GM21360 (cell line): ENCODE results near the gene AQP9.
"Not testable (repeated sequence)": the region's sequence is repeated elsewhere in the genome, so short reads cannot be mapped to it uniquely, and the experiment has no call there.

Experiments used
- ATAC-seq: cut with Tn5 transposase; IDR thresholded peaks from one replicate; pipeline ENCODE4 v1.9.1; 2021; ENCODE audit warnings: mild to moderate bottlenecking, moderate library complexity; ENCODE audit not compliant: unreplicated experiment

AQP9 gene, protein sequence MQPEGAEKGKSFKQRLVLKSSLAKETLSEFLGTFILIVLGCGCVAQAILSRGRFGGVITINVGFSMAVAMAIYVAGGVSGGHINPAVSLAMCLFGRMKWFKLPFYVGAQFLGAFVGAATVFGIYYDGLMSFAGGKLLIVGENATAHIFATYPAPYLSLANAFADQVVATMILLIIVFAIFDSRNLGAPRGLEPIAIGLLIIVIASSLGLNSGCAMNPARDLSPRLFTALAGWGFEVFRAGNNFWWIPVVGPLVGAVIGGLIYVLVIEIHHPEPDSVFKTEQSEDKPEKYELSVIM

GRCh38 chr15:58138106-58138505, at the start of gene AQP9:
AQP9 (plus strand) TSS chr15:58138381; CDS start chr15:58138566, 185 bp downstream.
- ATAC-seq, result no peak

- no peak for ATAC-seq
Measured at GRCh38 chr15:58095415-58095814, 42.8 kb upstream of the AQP9 start.

DNA sequence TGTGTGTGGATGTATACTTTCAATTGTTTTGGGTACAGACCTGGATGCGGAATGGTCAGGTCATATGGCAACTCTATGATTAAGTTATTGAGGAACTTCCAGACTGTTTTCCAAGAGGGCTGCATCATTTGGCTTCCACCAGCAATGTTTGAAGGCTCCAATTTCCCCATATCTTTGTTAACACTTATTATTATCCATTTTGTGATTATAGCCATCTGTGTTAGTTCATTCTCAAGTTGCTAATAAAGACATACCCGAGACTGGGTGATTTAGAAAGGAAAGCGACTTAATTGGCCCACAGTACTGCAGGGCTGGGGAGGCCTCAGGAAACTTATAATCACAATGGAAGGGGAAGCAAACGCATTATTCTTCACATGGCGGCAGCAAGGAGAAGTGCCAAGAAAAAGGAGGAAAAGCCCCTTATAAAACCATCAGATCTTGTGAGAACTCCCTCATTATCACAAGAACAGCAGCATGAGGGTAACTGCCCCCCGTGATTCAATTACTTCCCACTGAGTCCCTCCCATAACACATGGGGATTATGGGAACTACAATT, 41.6 kb upstream of the AQP9 start:
- ATAC-seq, result no peak

DNA sequence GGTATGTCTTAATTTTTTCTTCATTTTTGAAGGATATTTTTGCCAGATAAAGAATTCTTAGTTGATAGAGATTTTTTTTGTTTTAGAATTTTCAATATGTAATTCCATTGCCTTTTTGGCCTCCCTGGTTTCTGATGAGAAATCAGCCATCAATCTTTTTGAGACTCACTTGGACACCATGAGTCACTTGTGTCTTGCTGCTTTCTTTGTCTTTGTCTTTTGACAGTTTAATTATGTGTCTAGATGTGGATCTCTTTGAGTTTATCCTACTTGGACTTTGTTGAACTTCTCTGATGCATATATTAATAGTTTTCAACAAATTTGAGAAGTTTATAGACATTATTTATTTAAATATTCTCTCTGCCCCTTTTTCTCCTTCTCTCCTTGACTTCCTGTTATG, 34.7 kb upstream of the AQP9 start:
- ATAC-seq, result no peak

GRCh38 chr15:58108117-58108516, 30.1 kb upstream of the AQP9 start:
- no peak for ATAC-seq

- ATAC-seq, result no peak
Measured at GRCh38 chr15:58109419-58109818, 28.8 kb upstream of the AQP9 start.

DNA sequence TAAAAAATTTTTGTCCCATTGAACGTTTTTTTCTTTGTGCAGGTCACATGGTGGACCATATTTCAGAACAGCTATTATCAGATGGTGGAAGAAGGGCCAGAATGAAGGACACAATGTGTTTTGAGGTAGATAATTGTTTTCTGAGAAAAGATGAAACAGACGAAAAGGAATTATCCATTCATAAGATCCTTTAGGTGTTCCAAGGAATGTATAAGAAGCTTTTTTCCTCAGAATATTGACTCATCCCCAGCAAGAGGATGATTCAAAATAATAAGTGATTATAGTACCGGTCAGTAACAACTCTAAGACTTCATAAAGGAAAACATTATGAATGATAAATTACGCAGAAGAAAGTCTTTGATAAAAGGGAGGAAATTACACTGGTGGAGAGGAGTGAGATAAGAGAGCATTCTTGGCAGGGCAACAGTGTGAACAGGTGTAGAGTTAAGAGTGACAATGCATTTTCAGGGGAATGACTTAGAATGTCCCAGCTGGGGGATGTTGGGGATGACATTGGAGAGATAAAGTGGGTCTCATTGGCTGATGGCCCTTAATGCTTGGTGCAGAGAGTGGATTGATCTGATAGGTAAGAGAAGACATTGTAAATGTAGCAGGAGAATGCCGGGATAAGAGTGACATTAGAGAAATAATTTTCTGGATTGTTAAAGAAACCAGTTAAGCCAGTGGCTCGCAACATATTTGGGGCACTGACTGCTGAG, 27.0 kb upstream of the AQP9 start:
- no peak for ATAC-seq

- ATAC-seq, result no peak
Measured at GRCh38 chr15:58111718-58112104, 26.5 kb upstream of the AQP9 start.

DNA sequence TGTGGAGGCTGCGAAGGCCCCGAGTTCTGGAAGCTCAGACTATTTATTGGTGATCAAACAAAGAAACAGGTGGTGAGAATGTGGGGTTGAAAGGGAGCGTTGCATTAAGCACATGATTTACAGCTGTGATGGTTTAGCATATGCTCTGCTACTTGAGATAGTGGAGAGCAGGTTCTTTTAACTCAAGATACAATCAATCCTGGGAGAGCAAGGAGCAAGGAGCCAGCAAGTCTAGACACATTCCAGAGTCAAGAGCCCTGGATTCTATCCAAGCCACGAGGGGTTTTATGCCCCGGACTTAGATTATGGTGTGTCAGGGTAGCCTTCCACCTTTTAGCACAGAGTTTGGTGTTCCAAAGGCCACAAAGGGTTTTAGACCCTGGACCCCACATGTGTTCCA, 24.8 kb upstream of the AQP9 start:
- ATAC-seq, result not testable (repeated sequence)

DNA sequence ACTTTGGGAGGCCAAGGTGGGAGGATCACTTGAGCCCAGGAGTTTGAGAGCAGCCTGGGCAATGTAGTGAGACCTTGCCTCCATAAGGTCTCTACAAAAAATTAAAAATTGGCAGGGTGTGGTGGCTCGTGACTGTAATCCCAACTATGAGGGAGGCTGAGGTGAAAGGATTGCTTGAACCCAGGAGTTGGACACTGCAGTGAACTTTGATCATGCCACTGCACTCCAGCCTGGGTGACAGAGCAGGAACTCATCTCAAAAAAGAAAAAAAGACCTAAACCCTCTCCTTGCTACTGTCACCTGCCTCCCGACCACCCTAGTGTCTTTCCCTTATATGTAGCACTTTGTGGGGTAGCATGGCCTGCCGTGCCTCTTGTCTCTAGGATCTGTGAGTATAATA, 23.8 kb upstream of the AQP9 start:
- ATAC-seq, result no peak

GRCh38 chr15:58114812-58115211, 23.4 kb upstream of the AQP9 start:
- no peak for ATAC-seq

- no peak for ATAC-seq
Measured at GRCh38 chr15:58115692-58116091, 22.5 kb upstream of the AQP9 start.

DNA sequence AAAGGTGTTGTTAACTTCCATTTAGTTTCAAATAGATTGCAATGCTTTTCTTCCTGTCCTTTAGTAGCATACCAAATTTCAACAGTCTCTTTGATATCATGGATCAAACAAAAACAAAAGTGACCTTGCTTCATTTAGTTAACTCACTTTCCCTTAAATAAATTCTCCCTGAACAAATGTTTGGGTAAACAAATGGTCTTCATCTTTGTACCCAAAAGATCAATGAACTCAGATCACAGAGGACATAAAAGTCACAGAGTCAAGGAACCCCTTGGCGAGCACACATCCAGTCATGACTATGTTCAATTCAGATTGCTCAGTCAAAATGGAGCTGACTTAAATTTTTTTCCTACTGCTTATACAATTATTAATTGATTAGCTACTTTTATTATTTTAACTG, 20.6 kb upstream of the AQP9 start:
- ATAC-seq, result no peak

- no peak for ATAC-seq
Measured at GRCh38 chr15:58118272-58118671, 19.9 kb upstream of the AQP9 start.

- no peak for ATAC-seq
Measured at GRCh38 chr15:58119016-58119415, 19.2 kb upstream of the AQP9 start.

DNA sequence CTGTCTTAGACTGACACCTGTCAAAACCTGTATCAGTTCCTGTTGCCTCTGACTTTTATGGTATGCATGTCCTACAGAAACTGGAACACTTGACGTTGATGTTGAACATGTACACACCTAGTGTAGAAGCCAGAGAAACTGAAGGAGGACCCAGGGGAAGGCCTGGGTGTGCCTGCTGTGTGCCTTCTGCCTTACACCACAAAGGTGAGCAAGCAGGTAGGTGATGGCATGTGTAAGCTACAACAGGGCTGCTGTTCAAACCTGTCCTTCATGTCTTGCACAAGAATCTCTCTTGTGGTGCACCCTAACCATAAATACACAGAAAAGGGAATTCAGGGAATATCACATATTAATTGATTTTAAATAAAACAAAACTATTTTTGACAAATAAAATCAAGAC, 13.6 kb upstream of the AQP9 start:
- ATAC-seq, result no peak

DNA sequence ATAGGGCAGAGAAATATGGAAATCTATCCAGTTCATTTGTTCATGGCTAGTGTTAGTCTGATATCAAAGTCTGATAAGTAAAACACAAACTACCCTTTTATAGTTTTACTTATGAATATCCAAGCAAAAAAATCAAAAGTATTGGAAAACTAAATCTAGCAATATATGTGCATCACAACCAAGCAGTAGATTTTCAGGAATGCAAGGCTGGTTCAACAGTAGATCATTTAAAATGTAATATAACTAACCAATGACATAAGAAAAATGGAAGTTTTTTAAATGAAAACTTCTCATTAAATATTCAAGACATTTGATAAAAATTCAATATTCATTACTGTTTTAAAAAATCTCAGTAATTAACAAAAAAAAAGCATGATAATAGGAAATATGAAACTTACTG, 12.8 kb upstream of the AQP9 start:
- ATAC-seq, result no peak

DNA sequence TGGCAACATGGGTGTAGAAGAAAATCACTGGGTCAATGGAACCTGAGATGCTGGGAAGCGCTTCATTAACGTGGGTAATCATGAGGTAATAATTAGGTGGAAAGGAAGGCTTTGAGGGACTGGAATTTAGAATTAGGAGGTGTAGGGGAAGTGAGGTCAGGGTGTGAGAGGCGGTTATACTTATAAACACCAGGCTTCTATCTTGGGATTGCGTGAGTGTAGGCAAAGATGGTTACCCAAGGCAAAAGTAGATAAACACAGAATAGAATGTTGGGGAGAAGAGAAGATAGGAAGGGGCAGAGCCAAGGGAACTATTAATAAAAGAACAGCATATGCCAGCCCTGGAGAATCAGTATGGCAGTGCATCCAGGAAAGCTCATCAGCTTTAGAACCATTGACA, 3.3 kb upstream of the AQP9 start:
- ATAC-seq, result no peak

DNA sequence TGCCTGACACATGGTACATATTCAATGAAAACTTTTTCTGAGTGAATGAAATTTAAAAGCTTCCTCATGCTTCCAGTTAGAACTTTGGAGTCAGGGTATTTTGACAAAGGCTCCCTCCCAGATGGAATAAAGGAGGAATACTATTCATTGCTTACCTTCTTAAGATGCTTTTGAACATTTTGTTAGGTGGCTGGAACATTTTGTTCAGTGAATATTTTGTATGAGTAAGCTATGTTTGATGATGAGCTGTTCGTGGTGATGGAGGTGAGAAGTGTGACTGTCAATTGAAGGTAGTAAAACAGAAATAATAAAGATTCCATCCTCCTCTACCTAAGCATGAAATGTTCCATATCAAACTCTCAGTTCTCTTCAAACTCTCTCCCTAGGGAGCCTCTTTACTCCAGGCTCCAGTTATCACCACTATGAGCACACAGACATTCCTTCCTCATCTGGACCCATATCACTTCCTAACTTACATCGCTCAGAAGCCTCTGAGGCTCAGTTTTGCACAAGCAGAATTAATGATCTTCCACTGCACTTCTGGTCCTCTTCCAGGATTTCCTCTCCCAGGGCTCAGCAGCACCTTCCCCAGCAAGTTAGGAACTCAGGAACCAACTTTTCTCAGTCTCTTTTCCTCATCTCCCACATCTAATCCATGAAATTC, 2.5 kb upstream of the AQP9 start:
- ATAC-seq, result no peak

DNA sequence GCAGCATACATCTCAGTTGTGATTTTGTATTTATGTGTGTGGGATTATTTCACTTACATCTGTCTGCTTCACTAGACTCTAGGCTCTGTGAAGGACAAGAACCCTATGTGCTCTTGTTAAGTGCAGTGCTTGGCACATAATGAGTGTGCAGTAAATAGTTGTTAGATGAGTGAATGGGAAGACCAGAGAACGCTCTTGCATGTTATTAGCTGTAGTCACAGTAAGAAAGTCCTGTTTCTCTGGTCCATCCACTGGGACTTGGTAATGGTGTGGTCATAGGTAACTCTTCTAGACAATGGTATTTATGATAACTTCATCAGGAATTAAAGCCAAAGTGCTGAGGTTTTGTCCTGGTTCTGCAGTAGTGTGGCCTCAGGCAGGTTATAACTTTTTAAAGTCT, 1.4 kb upstream of the AQP9 start:
- no peak for ATAC-seq

DNA sequence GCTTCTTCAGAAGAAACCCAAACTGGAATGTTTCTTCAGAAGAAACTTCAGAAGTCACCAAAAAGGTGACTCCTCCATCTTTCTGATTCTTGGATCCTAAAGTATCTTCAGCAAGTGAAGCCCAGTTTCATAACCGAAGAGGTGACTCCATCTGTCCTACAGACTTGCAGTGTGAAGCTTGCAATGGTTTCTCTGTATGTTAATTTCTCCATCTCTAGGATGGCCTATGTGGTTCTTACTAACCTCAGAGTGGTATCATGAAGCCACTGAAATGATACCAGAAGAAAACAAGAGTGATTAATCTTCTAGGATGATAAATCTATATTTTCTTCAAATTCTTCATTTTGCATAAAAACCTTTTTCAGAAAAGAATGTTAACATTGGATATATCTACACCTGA, 495 bp upstream of the AQP9 start:
- no peak for ATAC-seq
